ENCODE measurements around the gene RNASE13. TPM values are rescaled to one million over a fixed set of nuclear protein-coding genes. Genes with fewer than 3 reads are reported as not detected.
A peak's percentile ranks its signal among the peaks of the same experiment; 100 is the strongest.

The RNASE13 gene
- total RNA-seq, 1 donor from 2014 or later: not detected

DNA sequence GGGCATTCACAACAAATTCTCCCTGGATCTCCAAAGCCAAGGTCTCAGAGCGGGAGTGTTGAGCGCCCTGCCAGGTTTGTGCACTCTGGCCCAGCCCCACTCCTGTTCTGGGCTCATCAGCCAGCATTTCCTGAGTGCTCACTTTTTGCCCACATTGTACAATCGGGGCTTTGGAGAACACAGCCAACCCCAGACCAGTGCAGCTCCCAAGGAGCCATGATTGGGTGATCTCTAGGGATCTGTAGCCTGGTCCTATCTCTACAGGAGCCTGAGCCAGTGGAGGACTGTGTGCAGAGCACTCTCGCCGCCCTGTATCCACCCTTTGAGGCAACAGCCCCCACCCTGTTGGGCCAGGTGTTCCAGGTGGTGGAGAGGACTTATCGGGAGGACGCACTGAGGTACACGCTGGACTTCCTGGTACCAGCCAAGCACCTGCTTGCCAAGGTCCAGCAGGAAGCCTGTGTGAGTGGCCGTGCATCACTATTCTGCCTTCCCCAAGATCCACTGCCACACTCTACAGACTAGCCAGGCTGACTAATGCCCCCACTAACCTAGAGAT, 38.3 kb upstream of the RNASE13 start:
- H3K27me3 Mint-ChIP-seq: peaks cover 14% of the 10 kb centered on the region
- H3K4me3 Mint-ChIP-seq: peak overlapping the region; percentile 94
- no peak for DNase-seq (ENCODE audit: extremely low spot score, unreplicated experiment)
- H3K27ac Mint-ChIP-seq: no peak overlapping the region
- peaks cover 27% of the 10 kb centered on the region for H3K4me1 Mint-ChIP-seq (ENCODE audit: unreplicated experiment)
- H3K36me3 Mint-ChIP-seq: peaks cover 18% of the 10 kb centered on the region
- TF ChIP-seq, protein P1, sequence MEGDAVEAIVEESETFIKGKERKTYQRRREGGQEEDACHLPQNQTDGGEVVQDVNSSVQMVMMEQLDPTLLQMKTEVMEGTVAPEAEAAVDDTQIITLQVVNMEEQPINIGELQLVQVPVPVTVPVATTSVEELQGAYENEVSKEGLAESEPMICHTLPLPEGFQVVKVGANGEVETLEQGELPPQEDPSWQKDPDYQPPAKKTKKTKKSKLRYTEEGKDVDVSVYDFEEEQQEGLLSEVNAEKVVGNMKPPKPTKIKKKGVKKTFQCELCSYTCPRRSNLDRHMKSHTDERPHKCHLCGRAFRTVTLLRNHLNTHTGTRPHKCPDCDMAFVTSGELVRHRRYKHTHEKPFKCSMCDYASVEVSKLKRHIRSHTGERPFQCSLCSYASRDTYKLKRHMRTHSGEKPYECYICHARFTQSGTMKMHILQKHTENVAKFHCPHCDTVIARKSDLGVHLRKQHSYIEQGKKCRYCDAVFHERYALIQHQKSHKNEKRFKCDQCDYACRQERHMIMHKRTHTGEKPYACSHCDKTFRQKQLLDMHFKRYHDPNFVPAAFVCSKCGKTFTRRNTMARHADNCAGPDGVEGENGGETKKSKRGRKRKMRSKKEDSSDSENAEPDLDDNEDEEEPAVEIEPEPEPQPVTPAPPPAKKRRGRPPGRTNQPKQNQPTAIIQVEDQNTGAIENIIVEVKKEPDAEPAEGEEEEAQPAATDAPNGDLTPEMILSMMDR (conservative IDR thresholded peaks at IDR 0.05): no peak
- H3K9me3 Mint-ChIP-seq: no peaks in the 10 kb centered on the region

DNA sequence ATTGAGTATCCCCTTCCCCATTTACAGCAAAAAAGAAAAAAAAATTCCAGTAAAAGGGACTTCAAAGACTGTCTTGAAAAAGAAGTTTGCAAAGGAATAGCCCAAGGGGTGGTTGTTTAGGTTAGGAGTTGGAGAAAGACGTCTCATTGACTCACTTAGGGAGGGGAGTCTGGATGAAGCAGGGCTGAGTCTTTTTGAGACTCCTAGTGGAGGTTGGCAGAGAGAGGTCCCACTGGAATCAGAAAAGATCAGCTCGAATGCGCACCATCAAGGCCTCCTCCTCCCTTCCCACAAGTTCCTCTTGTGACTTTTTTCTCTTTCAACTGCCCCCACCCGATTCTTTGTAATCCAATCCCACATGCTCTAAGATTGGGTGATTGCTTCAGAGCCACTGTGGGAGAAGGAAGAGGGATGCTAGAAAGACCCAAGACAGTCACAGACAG, 37.4 kb upstream of the RNASE13 start:
- Mint-ChIP-seq H3K36me3 (peaks cover 15% of the 10 kb centered on the region), H3K9me3 (no peaks in the 10 kb centered on the region), H3K4me3 (peak overlapping the region; percentile 94), H3K4me1 (ENCODE audit: unreplicated experiment) (peaks cover 27% of the 10 kb centered on the region), H3K27me3 (peaks cover 18% of the 10 kb centered on the region), H3K27ac (peak overlapping the region; percentile 61)
- TF ChIP-seq, protein P1 (conservative IDR thresholded peaks at IDR 0.05): no peak
- no peak for DNase-seq (ENCODE audit: extremely low spot score, unreplicated experiment)

DNA sequence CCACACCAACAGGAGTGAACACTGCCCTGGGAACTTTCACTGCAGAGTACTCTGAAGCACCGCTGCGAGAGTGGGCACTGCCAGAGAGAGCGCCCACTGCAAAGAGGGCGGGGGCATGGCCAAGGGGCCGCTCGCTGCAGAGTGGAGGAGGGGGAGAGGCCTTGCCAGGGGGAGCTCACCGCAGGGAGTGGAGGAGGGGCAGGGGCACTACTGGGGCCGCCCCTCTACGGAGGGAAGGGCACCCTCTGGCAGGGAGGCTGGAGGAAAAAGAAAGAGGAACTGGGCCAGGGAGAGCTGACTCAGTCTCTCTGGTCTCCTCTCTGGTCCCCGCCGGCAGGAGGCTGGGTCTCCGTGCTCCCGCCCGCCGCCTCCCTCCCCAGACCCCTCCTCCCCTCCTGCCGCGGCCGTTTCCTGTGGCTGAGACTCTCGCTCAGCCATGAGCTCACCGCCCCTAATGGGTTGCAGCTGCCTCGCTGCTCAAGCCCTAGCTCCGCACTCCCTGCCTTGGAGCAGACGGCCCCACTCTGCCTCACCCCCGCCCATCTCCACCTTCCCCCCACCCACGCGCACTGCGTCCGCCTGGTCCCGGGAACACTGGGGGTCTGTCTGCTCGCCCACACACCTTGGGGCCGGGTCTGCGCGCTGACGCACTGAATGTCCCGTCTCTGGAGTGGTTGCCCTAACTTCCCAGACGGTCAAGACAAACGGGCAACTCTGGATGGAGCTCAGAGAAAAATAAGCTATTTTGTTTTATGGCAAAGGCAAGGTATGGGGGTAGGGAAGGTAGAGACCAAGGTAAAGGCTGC, 36.8 kb upstream of the RNASE13 start:
- Mint-ChIP-seq H3K4me1 (ENCODE audit: unreplicated experiment) (peaks cover 27% of the 10 kb centered on the region), H3K9me3 (no peaks in the 10 kb centered on the region), H3K27me3 (peaks cover 21% of the 10 kb centered on the region), H3K36me3 (peaks cover 15% of the 10 kb centered on the region), H3K4me3 (peak overlapping the region; percentile 94), H3K27ac (peak overlapping the region; percentile 61)
- TF ChIP-seq, protein P1 (conservative IDR thresholded peaks at IDR 0.05): peak; percentile 45
- DNase-seq (ENCODE audit: extremely low spot score, unreplicated experiment): peak; percentile 88

DNA sequence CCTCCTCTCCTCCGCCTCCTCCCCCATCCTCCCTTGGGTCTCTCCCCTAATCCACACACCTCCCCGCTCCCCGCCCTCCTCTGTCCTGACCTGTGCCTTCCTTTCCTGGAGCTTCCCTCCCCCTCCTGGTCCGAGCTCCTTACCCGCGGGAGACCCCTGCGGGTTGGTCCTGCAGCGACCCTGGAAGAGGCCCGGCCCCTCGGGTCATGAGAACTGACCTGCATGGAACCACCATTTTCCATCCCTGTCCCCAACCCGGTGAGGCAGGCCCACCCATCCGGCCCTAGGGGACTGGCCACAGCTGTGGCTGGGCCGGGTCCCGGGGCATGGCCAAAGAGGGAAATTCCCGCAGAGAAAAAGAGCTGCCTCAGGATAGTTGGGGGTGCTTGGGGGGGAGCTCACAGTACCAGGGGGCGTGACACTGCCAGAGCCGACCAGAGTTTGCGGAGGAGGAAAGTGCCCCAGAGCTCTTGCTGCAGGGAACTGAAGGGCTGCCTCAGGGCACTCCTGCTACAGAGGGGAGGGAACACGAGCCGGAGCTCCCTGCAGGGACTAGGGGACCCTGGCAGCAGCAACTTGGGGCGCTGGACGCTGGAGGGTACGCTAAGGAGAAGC, 36.1 kb upstream of the RNASE13 start:
- H3K4me1 Mint-ChIP-seq (ENCODE audit: unreplicated experiment): peaks cover 24% of the 10 kb centered on the region
- no peak for DNase-seq (ENCODE audit: extremely low spot score, unreplicated experiment)
- TF ChIP-seq, protein P1 (conservative IDR thresholded peaks at IDR 0.05): no peak
- H3K27ac Mint-ChIP-seq: peak overlapping the region; percentile 51
- peaks cover 25% of the 10 kb centered on the region for H3K27me3 Mint-ChIP-seq
- H3K4me3 Mint-ChIP-seq: peak overlapping the region; percentile 94
- H3K9me3 Mint-ChIP-seq: no peaks in the 10 kb centered on the region
- peaks cover 8% of the 10 kb centered on the region for H3K36me3 Mint-ChIP-seq

DNA sequence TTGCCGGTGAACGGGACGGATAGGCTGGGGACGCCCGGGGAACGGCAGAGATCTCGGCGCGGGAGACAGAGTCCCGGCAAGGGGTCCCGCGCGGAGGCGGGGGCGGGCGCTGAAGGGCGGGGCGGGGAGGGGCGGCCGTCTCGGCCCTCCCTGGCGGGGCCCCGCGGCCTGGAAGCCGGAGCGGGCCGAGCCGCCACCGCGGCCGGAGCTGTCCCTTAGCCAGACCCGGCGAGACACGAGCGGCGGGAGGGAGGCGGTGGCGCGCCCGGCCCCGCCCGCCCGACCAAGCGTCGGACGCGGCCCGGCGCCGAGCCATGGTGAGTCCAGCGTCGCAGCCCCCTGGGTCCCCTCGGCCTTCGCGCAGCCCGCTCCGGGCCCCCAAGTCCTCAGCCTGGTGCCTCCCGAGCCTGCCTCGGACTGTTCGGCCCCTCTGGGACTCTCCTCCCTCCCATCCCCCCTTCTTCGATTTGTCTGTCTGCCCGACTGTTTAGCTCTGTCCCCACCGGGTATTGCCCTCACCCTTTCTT, 35.5 kb upstream of the RNASE13 start, which contains the start of gene ARHGEF40:
Gene ARHGEF40, plus strand, starts transcription at position 222 of the 527 bp plus-strand sequence. Its CDS starts 93 bp downstream, at position 315.
- no peak for DNase-seq (ENCODE audit: extremely low spot score, unreplicated experiment)
- Mint-ChIP-seq H3K27ac (peak within 1 kb of the TSS; percentile 73), H3K4me3 (peak within 1 kb of the TSS; percentile 94), H3K36me3 (peaks cover 6% of the 10 kb centered on the region), H3K4me1 (ENCODE audit: unreplicated experiment) (peaks cover 22% of the 10 kb centered on the region), H3K9me3 (no peaks in the 10 kb centered on the region), H3K27me3 (peaks cover 28% of the 10 kb centered on the region)
- TF ChIP-seq, protein P1 (conservative IDR thresholded peaks at IDR 0.05): no peak

Data from type B pancreatic cell (in vitro differentiated cells).